Measurements from ENCODE around the gene GLIS2.

Gene GLIS2

DNA sequence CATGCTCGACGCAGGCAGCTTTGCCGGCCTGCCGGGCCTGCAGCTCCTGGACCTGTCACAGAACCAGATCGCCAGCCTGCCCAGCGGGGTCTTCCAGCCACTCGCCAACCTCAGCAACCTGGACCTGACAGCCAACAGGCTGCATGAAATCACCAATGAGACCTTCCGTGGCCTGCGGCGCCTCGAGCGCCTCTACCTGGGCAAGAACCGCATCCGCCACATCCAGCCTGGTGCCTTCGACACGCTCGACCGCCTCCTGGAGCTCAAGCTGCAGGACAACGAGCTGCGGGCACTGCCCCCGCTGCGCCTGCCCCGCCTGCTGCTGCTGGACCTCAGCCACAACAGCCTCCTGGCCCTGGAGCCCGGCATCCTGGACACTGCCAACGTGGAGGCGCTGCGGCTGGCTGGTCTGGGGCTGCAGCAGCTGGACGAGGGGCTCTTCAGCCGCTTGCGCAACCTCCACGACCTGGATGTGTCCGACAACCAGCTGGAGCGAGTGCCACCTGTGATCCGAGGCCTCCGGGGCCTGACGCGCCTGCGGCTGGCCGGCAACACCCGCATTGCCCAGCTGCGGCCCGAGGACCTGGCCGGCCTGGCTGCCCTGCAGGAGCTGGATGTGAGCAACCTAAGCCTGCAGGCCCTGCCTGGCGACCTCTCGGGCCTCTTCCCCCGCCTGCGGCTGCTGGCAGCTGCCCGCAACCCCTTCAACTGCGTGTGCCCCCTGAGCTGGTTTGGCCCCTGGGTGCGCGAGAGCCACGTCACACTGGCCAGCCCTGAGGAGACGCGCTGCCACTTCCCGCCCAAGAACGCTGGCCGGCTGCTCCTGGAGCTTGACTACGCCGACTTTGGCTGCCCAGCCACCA lies 65.4 kb downstream of the GLIS2 start:
- Histone ChIP-seq H3K27ac (ENCODE audit: low read depth, low read length, poor library complexity, severe bottlenecking) (no peak overlapping the region), H2AFZ (ENCODE audit: low read length) (no peak overlapping the region), H3K4me1 (ENCODE audit: insufficient read depth, low read length, severe bottlenecking) (no peaks in the 10 kb centered on the region), H3K4me3 (ENCODE audit: low read depth, low read length, poor library complexity, severe bottlenecking) (no peak overlapping the region), H3K9me2 (ENCODE audit: low read depth, low read length) (no peaks in the 10 kb centered on the region), H3F3A (ENCODE audit: insufficient read depth, low read length) (no peaks in the 10 kb centered on the region), H3K79me2 (ENCODE audit: insufficient read depth, low read length) (no peaks in the 10 kb centered on the region), H4K20me1 (ENCODE audit: insufficient read depth, low read length) (no peaks in the 10 kb centered on the region), H3K9me3 (ENCODE audit: low read length) (no peaks in the 10 kb centered on the region), H3K27me3 (ENCODE audit: insufficient read depth, low read length) (no peaks in the 10 kb centered on the region), H3K4me2 (ENCODE audit: low read length) (no peak overlapping the region), H3K9ac (ENCODE audit: low read length) (no peak overlapping the region), H3K36me3 (ENCODE audit: insufficient read depth, low read length) (peaks cover 21% of the 10 kb centered on the region)
- TF ChIP-seq, protein P1, sequence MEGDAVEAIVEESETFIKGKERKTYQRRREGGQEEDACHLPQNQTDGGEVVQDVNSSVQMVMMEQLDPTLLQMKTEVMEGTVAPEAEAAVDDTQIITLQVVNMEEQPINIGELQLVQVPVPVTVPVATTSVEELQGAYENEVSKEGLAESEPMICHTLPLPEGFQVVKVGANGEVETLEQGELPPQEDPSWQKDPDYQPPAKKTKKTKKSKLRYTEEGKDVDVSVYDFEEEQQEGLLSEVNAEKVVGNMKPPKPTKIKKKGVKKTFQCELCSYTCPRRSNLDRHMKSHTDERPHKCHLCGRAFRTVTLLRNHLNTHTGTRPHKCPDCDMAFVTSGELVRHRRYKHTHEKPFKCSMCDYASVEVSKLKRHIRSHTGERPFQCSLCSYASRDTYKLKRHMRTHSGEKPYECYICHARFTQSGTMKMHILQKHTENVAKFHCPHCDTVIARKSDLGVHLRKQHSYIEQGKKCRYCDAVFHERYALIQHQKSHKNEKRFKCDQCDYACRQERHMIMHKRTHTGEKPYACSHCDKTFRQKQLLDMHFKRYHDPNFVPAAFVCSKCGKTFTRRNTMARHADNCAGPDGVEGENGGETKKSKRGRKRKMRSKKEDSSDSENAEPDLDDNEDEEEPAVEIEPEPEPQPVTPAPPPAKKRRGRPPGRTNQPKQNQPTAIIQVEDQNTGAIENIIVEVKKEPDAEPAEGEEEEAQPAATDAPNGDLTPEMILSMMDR (IDR thresholded peaks at IDR 0.05; ENCODE audit: low read length) = no peak
- TF ChIP-seq EZH2 (IDR thresholded peaks at IDR 0.05; ENCODE audit: borderline replicate concordance, low read length) = no peak

DNA sequence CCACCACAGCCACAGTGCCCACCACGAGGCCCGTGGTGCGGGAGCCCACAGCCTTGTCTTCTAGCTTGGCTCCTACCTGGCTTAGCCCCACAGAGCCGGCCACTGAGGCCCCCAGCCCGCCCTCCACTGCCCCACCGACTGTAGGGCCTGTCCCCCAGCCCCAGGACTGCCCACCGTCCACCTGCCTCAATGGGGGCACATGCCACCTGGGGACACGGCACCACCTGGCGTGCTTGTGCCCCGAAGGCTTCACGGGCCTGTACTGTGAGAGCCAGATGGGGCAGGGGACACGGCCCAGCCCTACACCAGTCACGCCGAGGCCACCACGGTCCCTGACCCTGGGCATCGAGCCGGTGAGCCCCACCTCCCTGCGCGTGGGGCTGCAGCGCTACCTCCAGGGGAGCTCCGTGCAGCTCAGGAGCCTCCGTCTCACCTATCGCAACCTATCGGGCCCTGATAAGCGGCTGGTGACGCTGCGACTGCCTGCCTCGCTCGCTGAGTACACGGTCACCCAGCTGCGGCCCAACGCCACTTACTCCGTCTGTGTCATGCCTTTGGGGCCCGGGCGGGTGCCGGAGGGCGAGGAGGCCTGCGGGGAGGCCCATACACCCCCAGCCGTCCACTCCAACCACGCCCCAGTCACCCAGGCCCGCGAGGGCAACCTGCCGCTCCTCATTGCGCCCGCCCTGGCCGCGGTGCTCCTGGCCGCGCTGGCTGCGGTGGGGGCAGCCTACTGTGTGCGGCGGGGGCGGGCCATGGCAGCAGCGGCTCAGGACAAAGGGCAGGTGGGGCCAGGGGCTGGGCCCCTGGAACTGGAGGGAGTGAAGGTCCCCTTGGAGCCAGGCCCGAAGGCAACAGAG lies 66.3 kb downstream of the GLIS2 start:
- no peak overlapping the region for H3K9ac ChIP-seq (ENCODE audit: low read length)
- H4K20me1 ChIP-seq (ENCODE audit: insufficient read depth, low read length) = no peaks in the 10 kb centered on the region
- H2AFZ ChIP-seq (ENCODE audit: low read length) = no peak overlapping the region

DNA sequence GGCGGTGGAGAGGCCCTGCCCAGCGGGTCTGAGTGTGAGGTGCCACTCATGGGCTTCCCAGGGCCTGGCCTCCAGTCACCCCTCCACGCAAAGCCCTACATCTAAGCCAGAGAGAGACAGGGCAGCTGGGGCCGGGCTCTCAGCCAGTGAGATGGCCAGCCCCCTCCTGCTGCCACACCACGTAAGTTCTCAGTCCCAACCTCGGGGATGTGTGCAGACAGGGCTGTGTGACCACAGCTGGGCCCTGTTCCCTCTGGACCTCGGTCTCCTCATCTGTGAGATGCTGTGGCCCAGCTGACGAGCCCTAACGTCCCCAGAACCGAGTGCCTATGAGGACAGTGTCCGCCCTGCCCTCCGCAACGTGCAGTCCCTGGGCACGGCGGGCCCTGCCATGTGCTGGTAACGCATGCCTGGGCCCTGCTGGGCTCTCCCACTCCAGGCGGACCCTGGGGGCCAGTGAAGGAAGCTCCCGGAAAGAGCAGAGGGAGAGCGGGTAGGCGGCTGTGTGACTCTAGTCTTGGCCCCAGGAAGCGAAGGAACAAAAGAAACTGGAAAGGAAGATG lies 67.0 kb downstream of the GLIS2 start:
- Histone ChIP-seq H3K9me2 (ENCODE audit: low read depth, low read length) (no peaks in the 10 kb centered on the region), H3K9me3 (ENCODE audit: low read length) (no peaks in the 10 kb centered on the region), H3F3A (ENCODE audit: insufficient read depth, low read length) (no peaks in the 10 kb centered on the region), H3K27me3 (ENCODE audit: insufficient read depth, low read length) (no peaks in the 10 kb centered on the region), H3K4me1 (ENCODE audit: insufficient read depth, low read length, severe bottlenecking) (no peaks in the 10 kb centered on the region), H4K20me1 (ENCODE audit: insufficient read depth, low read length) (no peaks in the 10 kb centered on the region), H3K36me3 (ENCODE audit: insufficient read depth, low read length) (peaks cover 30% of the 10 kb centered on the region), H3K4me2 (ENCODE audit: low read length) (no peak overlapping the region), H3K27ac (ENCODE audit: low read depth, low read length, poor library complexity, severe bottlenecking) (no peak overlapping the region), H2AFZ (ENCODE audit: low read length) (no peak overlapping the region), H3K9ac (ENCODE audit: low read length) (no peak overlapping the region), H3K79me2 (ENCODE audit: insufficient read depth, low read length) (no peaks in the 10 kb centered on the region), H3K4me3 (ENCODE audit: low read depth, low read length, poor library complexity, severe bottlenecking) (no peak overlapping the region)
- TF ChIP-seq, protein P1 (IDR thresholded peaks at IDR 0.05; ENCODE audit: low read length) = no peak
- no peak for TF ChIP-seq EZH2 (IDR thresholded peaks at IDR 0.05; ENCODE audit: borderline replicate concordance, low read length)

More for the DNA sequence above, 66.3 kb downstream of the GLIS2 start:
- H3K4me1 ChIP-seq (ENCODE audit: insufficient read depth, low read length, severe bottlenecking) = no peaks in the 10 kb centered on the region
- H3K27me3 ChIP-seq (ENCODE audit: insufficient read depth, low read length) = no peaks in the 10 kb centered on the region
- H3K27ac ChIP-seq (ENCODE audit: low read depth, low read length, poor library complexity, severe bottlenecking) = no peak overlapping the region
- no peak overlapping the region for H3K4me3 ChIP-seq (ENCODE audit: low read depth, low read length, poor library complexity, severe bottlenecking)
- H3K79me2 ChIP-seq (ENCODE audit: insufficient read depth, low read length) = no peaks in the 10 kb centered on the region
- H3F3A ChIP-seq (ENCODE audit: insufficient read depth, low read length) = no peaks in the 10 kb centered on the region
- H3K36me3 ChIP-seq (ENCODE audit: insufficient read depth, low read length) = peaks cover 26% of the 10 kb centered on the region; the same call in 1 of the 2 replicates
- H3K4me2 ChIP-seq (ENCODE audit: low read length) = no peak overlapping the region
- no peaks in the 10 kb centered on the region for H3K9me2 ChIP-seq (ENCODE audit: low read depth, low read length)
- no peaks in the 10 kb centered on the region for H3K9me3 ChIP-seq (ENCODE audit: low read length)
- TF ChIP-seq EZH2 (IDR thresholded peaks at IDR 0.05; ENCODE audit: borderline replicate concordance, low read length) = no peak
- TF ChIP-seq, protein P1 (IDR thresholded peaks at IDR 0.05; ENCODE audit: low read length) = no peak

All from OCI-LY1 (cell line).